PC-9 (cell line): ENCODE results near the gene IFITM10. TPM values are rescaled to one million over a fixed set of nuclear protein-coding genes. Genes with fewer than 3 reads are reported as not detected.

Experiments
- BruUV-seq: library from RNA; stranded (reverse); fragments of 400-500 nt; replicated peaks from 2 replicates; lab custom pipeline; 2021; lab: Mats Ljungman, UMichigan
- CTCF ChIA-PET: fragments of 300-600 bp; sonication (Branson Sonifier 250); formaldehyde crosslinking; loops from one replicate; lab custom pipeline; 2022; ENCODE audit warnings: antibody characterized with exemption; lab: Charles Lee
- POLR2A ChIA-PET: fragments of 300-600 bp; sonication (Branson Sonifier 250); formaldehyde crosslinking; loops from one replicate; lab custom pipeline; 2022; ENCODE audit warnings: antibody characterized with exemption; ENCODE audit not compliant: unreplicated experiment; lab: Charles Lee
- DNase-seq, 2 experiments: peaks; one replicate each; pipeline versions ENCODE4 v3.0.0 to v3.0.0-alpha.2; 2015 to 2022; ENCODE audit warnings: mixed read lengths in 1 of 2
- H2AFZ ChIP-seq: fragments of 200-600 bp; sonication (generic); 2 replicates; pipeline ENCODE4 v1.8.1; 2017; ENCODE audit warnings: antibody characterized with exemption
- H3F3A ChIP-seq: fragments of 200-600 bp; sonication (generic); 2 replicates; pipeline ENCODE4 v1.8.1; 2017; ENCODE audit warnings: antibody characterized with exemption, mild to moderate bottlenecking, low read depth; ENCODE audit not compliant: insufficient read depth
- H3K27ac ChIP-seq: fragments of 200-600 bp; sonication (generic); 2 replicates; pipeline ENCODE4 v1.6.1; 2016; ENCODE audit warnings: mixed run types
- H3K27me3 ChIP-seq: fragments of 200-600 bp; sonication (generic); 2 replicates; pipeline ENCODE4 v1.6.1; 2016; ENCODE audit warnings: low read depth, mixed run types; ENCODE audit not compliant: insufficient read depth
- H3K36me3 ChIP-seq: fragments of 200-600 bp; sonication (generic); 2 replicates; pipeline ENCODE4 v1.6.1; 2016; ENCODE audit warnings: low read depth, mixed run types
- H3K4me1 ChIP-seq: fragments of 200-600 bp; sonication (generic); replicated peaks from 2 replicates; pipeline ENCODE4 v1.6.1; 2016; ENCODE audit warnings: mixed run types; ENCODE audit not compliant: insufficient read depth
- H3K4me2 ChIP-seq: fragments of 200-600 bp; sonication (generic); 2 replicates; pipeline ENCODE4 v1.6.1; 2017; ENCODE audit warnings: mixed run types
- H3K4me3 ChIP-seq: fragments of 200-600 bp; sonication (generic); 2 replicates; pipeline ENCODE4 v1.6.1; 2016; ENCODE audit warnings: mixed run types
- H3K79me2 ChIP-seq: fragments of 200-600 bp; sonication (generic); 2 replicates; pipeline ENCODE4 v1.6.1; 2017; ENCODE audit warnings: low read depth, mixed run types
- H3K9me2 ChIP-seq: fragments of 200-600 bp; sonication (generic); 2 replicates; pipeline ENCODE4 v1.8.1; 2017; ENCODE audit warnings: mild to moderate bottlenecking; ENCODE audit not compliant: insufficient read depth
- H3K9me3 ChIP-seq: fragments of 200-600 bp; sonication (generic); 2 replicates; pipeline ENCODE4 v1.8.1; 2016; ENCODE audit warnings: low read depth; ENCODE audit not compliant: insufficient read depth
- H4K20me1 ChIP-seq: fragments of 200-600 bp; sonication (generic); 2 replicates; pipeline ENCODE4 v1.8.1; 2017; ENCODE audit not compliant: insufficient read depth
- EZH2 ChIP-seq: fragments of 200-600 bp; sonication (generic); IDR thresholded peaks from 2 replicates; pipeline ENCODE4 v1.8.0; 2017; ENCODE audit warnings: antibody characterized with exemption, low read depth
- intact Hi-C: fragments of 100-400 bp; cut with micrococcal nuclease; formaldehyde crosslinking; loops from one replicate; pipeline ENCODE4 v1.10.0; 2022; ENCODE audit not compliant: unreplicated experiment
- total RNA-seq: library from RNA; stranded (reverse); gene quantifications from 2 replicates; pipeline ENCODE4 v1.2.3, GENCODE V29; 2021
- TF ChIP-seq, protein P1 (sequence below): fragments of 200-600 bp; sonication (generic); conservative IDR thresholded peaks from 2 replicates; pipeline ENCODE4 v1.6.1; 2017; ENCODE audit warnings: mixed run types, antibody characterized with exemption, mild to moderate bottlenecking, moderate library complexity

IFITM10 gene
- total RNA-seq, 1 experiment from 2014 or later = 5.5 TPM

DNA sequence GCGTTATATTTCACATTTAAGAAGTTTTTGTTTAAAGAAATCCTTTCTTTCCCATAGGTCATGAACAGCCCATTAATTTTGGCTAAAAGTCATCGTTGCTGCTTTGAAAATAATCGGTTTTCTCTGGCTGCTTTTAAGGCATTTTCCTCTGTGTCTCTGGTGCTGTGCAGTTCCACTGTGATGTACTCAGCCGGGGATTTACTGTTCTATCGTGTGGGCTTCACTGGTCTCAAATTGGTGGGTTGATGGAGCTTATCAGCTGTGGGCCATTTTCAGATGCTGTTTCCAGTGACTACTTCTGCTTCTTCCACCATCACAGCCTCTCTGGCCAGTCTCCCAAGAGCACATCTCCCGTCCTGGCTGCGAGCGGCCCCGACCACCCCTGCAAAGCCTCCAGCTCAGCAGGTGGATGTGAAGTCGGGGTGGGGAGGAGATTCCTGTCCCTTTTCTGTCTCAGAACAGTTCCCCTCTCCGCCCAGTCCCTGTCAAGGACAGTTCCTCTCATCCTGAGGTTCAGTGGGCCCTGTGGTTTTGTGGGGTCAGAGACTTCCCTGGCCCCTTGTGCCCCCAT lies 20.3 kb downstream of the IFITM10 start:
- Histone ChIP-seq H3K79me2 (no peaks in the 10 kb centered on the region), H3F3A (peaks cover 10% of the 10 kb centered on the region; the same call in 1 of the 2 replicates), H4K20me1 (no peaks in the 10 kb centered on the region), H3K4me3 (no peak overlapping the region), H3K9me2 (no peaks in the 10 kb centered on the region), H3K9me3 (no peaks in the 10 kb centered on the region), H3K4me1 (no peaks in the 10 kb centered on the region), H3K36me3 (no peaks in the 10 kb centered on the region), H3K27me3 (peaks cover 32% of the 10 kb centered on the region; the same call in 1 of the 2 replicates), H3K4me2 (no peak overlapping the region), H3K27ac (no peak overlapping the region), H2AFZ (no peak overlapping the region)
- no TSS peak for BruUV-seq
- no peak for DNase-seq
- ChIA-PET CTCF (no interaction called here), POLR2A (no interaction called here)
- TF ChIP-seq, protein P1, sequence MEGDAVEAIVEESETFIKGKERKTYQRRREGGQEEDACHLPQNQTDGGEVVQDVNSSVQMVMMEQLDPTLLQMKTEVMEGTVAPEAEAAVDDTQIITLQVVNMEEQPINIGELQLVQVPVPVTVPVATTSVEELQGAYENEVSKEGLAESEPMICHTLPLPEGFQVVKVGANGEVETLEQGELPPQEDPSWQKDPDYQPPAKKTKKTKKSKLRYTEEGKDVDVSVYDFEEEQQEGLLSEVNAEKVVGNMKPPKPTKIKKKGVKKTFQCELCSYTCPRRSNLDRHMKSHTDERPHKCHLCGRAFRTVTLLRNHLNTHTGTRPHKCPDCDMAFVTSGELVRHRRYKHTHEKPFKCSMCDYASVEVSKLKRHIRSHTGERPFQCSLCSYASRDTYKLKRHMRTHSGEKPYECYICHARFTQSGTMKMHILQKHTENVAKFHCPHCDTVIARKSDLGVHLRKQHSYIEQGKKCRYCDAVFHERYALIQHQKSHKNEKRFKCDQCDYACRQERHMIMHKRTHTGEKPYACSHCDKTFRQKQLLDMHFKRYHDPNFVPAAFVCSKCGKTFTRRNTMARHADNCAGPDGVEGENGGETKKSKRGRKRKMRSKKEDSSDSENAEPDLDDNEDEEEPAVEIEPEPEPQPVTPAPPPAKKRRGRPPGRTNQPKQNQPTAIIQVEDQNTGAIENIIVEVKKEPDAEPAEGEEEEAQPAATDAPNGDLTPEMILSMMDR = no peak
- no peak for TF ChIP-seq EZH2
- intact Hi-C loops = no loop called here

DNA sequence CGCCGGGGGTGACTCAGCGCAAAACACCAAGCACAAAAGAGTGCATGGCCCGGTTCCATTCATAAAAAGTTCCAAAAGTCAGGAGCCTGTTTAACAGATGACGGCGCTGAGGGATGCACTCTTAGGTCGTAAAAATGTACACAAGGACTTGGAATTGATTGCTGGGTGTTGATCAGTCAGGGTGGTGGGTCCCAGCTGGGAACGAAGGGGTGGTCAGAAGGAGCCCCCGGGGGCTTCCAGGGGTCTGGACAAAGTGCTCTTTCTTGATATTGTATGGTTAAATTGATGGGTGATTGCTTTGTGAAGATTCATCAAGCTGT lies 20.7 kb downstream of the IFITM10 start:
- no peak overlapping the region for H3K4me3 ChIP-seq
- CTCF ChIA-PET = no interaction called here
- no peak overlapping the region for H2AFZ ChIP-seq
- H3K4me1 ChIP-seq = no peaks in the 10 kb centered on the region
- H3K36me3 ChIP-seq = no peaks in the 10 kb centered on the region
- TF ChIP-seq, protein P1 = no peak
- no peak for TF ChIP-seq EZH2
- POLR2A ChIA-PET = no interaction called here
- H3K9me2 ChIP-seq = no peaks in the 10 kb centered on the region
- no peak overlapping the region for H3K4me2 ChIP-seq
- H3F3A ChIP-seq = peaks cover 10% of the 10 kb centered on the region; the same call in 1 of the 2 replicates
- H3K9me3 ChIP-seq = no peaks in the 10 kb centered on the region
- H3K27me3 ChIP-seq = peaks cover 27% of the 10 kb centered on the region; the same call in 1 of the 2 replicates
- H3K27ac ChIP-seq = no peak overlapping the region
- intact Hi-C loops = no loop called here
- H4K20me1 ChIP-seq = no peaks in the 10 kb centered on the region
- H3K79me2 ChIP-seq = no peaks in the 10 kb centered on the region
- no peak for DNase-seq
- BruUV-seq = no TSS peak

DNA sequence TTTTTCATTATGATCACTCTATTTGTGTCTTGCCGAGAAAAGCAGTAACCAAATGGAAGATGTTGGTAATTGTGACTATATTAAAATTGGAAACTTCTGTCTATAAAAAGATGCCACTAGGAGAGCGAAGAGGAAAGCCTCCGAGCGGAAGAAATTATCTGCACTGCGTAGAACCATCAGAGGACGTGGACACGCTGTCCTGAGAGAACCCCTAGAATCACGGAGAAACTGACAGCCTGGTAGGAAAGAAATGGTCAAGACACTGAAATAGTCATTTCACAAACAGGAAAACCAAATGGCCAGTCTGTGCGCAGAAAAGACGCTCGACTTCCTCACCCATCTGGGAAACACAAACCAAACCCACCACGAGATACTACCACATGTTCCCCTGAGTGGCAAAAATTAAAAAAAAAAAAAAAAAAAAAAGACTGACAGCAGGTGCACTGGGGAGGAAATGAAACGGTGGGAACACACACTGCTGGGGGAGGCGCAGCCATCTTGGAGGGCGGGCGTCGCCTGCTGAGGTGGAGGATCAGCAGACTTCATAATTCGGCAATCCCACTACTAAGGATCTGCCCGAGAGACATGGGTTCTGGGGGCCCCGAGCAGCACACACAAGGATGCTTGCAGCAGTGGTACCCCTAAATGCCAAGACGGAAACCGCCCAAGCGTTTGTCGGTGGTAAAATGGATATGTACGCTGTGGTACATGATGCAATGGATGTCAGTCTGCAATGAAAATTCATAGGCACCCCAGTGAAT lies 21.3 kb downstream of the IFITM10 start:
- no peaks in the 10 kb centered on the region for H4K20me1 ChIP-seq
- H3K36me3 ChIP-seq = no peaks in the 10 kb centered on the region
- no peaks in the 10 kb centered on the region for H3K9me3 ChIP-seq
- H3F3A ChIP-seq = peaks cover 10% of the 10 kb centered on the region; the same call in 1 of the 2 replicates
- no TSS peak for BruUV-seq
- no peak overlapping the region for H3K4me2 ChIP-seq
- no peak overlapping the region for H2AFZ ChIP-seq
- H3K79me2 ChIP-seq = no peaks in the 10 kb centered on the region
- TF ChIP-seq EZH2 = no peak
- TF ChIP-seq, protein P1 = no peak
- POLR2A ChIA-PET = no interaction called here
- H3K27ac ChIP-seq = no peak overlapping the region
- H3K27me3 ChIP-seq = peaks cover 22% of the 10 kb centered on the region; the same call in 1 of the 2 replicates
- intact Hi-C loops = no loop called here
- CTCF ChIA-PET = no interaction called here
- no peaks in the 10 kb centered on the region for H3K9me2 ChIP-seq
- H3K4me1 ChIP-seq = no peaks in the 10 kb centered on the region
- no peak overlapping the region for H3K4me3 ChIP-seq
- no peak for DNase-seq
